ENCODE data around the gene SLC27A4.
A peak's percentile ranks its signal among the peaks of the same experiment; 100 is the strongest.

Gene SLC27A4

DNA sequence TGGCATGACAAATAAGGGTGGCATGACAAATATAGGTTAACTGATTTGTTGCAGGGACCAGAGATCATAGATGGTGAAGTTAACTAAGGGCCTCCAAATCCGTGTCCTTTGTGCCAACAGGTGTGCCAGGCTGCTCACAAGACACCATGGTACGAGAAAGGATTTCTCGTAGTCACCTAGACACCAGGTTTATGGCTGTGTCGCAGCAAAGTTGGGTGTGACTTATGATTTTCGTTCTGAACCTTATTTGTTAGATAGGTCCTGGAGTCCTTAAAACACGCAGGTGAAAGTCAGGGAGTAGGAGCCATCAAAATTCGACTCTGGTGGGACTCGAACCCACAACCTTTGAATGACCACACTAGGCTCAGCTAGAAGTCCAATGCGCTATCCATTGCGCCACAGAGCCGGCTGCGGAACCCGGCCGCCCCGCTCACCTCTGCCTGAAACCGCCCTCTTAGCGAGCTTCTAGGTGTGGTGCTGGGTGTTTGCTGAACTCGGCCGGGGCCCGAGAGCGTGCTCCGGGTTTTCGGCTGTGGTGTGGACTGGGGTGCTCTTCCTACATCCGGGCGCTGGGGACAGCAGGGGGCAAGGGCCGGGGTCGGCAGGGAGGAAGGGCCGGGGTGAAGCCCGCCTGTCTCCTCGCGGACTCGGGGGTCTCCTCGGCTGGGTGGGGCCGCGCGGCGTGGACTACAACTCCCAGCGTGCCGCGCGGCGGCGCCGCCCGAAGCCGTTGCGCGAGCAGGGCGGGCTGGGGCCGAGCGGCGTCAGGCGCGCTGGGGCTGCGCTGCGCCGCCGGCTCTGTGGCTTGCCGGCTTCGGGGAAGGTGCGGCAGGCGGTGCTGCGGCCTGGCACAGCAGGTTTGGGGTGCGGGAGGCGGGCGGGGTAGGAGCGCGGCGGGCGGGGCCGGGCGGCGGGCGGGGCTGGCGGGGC lies at the start of gene SLC27A4:
Gene SLC27A4, plus strand, starts transcription at position 767 of the 930 bp plus-strand sequence. CDS start 2,606 bp downstream, outside the sequence.
- peak; percentile 85 to 86 for DNase-seq

DNA sequence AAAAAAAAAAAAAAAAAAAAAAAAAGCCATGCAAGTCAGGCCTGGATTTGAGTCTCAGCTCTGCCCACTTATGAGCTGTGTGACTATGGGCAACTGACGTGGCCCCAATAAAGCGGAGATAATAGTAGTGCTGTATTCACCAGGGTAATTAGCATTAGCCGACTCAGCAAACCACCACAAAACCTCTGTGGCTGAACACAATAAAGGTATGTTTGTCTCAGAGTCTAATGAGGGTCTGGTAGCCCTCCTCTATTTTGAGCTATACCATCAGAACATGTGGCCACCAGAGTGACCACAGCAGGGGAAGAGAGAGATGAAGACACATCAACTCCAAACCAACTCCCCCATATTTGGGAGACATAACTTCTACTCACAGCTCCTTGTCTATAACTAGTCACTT lies 48.3 kb upstream of the SLC27A4 start:
- no peak for DNase-seq

- DNase-seq, result no peak
Measured at GRCh38 chr9:128293091-128293490, 47.2 kb upstream of the SLC27A4 start.

- DNase-seq, result no peak
Measured at GRCh38 chr9:128294142-128294541, 46.2 kb upstream of the SLC27A4 start.

GRCh38 chr9:128296340-128297220 lies 43.7 kb upstream of the SLC27A4 start:
- no peak for DNase-seq

DNA sequence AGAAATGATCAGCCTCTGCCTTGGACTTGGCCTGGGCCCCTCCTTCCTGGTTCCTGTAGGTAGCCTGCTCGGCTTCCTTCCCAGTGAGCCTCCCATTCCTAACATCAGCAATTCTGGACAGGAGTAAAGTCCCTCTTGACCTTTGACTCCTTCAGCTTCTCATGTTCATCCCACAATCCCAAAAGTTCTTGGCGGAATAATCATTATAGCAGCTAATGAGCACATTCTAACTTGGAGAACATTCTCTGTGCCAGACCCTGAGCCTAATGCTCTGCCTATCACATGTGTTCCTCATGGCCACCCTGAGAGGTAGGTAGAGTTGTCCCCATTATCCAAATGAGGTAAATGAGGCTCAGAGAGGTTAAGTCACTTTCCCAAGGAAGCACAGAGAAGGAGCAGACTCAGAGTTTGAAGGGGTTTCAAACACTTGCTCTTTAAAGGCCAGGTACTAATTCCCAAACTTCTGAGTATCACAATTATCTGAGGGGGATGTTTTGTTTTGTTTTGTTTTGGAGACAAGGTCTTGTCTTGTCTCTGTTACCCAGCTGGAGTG lies 43.0 kb upstream of the SLC27A4 start:
- no peak for DNase-seq

GRCh38 chr9:128298535-128299482 lies 41.5 kb upstream of the SLC27A4 start:
- DNase-seq, result no peak

DNA sequence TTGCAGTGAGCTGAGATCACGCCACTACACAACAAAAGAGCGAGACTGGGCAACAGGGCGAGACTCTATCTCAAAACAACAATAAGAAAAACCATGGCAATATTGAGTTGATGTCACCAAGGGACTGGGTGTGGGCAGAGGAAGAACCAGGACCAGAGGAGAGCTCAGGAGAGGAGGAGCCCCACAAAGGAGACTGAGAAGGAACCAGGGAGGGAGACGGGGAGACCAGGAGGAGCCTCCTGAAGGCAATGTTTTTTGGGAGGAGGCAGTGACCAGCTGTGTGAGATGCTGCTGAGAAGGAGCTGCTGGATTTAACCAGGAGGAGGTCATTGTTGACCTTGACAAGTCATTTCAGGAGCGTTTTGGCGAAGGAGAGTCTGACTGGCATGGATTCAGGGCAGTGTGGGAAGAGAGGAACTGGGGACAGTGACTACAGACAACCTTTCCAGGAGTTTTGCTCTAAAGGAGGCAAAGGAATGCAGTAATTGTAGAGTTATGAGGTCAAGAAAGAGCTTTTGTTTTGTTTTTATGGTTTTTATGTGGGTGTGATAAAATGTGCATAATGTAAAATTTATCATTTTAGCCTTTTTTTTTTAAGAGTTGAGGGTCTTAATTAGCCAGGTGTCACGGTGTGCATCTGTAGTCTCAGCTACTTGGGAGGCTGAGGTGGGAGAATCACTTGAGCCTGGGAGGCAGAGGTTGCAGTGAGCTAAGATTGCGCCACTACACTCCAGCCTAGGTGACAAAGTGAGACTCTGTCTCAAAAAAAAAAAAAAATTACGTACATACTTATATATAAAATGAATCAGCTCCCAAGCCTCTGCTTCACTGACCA lies 36.0 kb upstream of the SLC27A4 start:
- DNase-seq, result no peak

GRCh38 chr9:128304971-128305288 lies 35.4 kb upstream of the SLC27A4 start:
- no peak for DNase-seq

GRCh38 chr9:128309551-128309950 lies 30.8 kb upstream of the SLC27A4 start:
- DNase-seq, result no peak

- DNase-seq, result no peak
Measured at GRCh38 chr9:128310461-128310860, 29.9 kb upstream of the SLC27A4 start.

- no peak for DNase-seq
Measured at GRCh38 chr9:128314697-128315096, 25.6 kb upstream of the SLC27A4 start.

DNA sequence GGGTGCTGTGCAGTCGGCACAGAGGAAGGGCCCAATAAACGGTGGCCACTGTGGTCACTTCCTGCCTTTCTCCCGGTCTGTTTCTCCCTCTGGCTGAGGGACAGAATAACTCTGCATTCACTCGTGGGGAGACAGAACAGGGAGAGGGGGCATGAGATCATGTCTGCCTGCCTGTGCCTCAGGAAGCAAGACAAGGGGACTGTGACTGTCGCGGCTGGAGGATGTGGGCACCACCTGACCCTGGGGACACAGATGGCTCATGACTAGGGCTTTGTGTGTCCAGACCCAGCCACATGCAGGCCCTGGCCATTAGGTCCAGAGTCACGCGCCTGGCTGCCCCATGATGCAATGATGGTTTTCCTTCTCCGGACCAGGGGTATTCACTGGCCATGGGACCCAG lies 23.9 kb upstream of the SLC27A4 start:
- DNase-seq, result no peak

GRCh38 chr9:128317629-128318028 lies 22.7 kb upstream of the SLC27A4 start:
- no peak for DNase-seq

DNA sequence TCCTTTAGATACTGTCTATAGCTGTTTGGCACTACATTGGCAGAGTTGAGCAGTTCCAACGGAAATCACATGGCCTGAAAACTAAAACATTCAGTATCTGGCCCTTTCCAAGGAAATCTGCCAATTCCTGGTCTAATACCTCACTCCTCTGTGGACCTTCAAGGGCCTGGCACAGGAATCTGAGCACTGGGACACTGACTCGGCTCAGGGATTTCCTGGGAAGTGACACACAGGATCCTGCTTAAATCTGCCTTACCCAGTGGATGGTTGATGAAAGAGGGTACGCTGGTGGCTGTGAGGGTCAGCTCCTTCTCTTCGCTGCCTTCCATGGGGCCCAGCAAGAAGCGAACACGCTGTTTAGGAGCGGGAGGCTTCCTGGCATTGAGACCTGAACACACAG lies 19.0 kb upstream of the SLC27A4 start:
- DNase-seq, result no peak

DNA sequence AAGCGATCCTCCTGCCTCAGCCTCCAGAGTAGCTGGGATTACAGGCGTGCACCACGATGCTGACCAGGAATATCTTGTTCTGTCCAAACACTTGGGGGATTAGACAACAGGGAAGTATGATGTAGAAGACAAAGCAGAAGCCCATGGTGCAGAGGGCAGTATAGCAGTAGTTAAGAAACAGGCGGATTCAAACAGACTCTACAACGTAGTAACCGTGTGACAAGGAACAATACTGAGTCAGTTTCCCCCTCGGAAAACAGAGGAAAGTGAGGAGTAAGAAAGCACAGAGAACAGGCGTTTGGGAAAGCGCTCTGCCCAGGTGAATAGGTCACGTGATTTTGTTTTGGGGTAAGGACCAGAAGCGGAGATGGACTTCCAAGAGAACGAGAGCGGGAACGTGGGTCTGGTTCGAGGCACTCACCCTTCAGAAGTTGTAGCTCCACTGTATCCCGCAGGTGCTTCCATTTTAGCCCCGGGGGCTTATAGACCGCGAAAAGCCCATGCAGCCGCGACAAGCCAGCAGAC lies 18.4 kb upstream of the SLC27A4 start:
- DNase-seq, result no peak

DNA sequence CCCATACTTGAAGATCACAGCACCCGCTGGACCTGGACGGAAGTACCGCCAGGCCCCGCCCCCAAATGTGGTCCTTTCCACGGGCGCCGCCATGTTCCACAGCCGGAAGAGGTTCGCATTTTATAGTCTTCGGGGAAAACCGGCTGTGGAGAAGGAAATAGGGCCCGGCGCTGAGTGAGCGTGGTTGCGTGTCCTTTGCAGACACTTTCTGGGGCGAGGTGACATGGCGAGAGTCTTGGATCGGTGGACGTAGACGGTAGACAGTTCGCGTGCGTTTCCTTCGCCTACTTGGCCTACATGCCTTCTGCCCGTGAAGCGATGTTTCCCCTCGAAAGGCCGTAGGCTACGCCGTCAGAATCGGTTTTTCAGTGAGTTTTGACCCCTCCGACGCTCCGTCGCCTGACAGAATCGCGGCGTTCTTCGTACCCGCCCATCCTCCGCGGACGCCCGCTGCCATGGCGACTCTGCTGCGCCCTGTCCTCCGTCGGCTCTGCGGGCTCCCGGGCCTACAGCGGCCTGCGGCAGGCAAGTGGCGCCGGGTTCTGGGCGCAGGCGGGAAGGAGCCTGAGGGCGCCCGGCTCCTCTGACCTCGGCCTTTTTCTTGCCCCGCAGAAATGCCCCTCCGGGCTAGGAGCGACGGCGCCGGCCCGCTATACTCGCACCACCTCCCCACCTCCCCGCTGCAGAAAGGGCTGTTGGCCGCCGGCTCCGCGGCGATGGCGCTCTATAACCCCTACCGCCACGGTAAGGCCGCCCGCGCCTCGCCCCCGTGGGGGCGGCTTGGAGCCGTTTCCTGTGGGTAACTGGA lies 17.7 kb upstream of the SLC27A4 start, which contains the start of the genes COQ4 and TRUB2:
Gene COQ4, plus strand, starts transcription at position 436 of the 808 bp plus-strand sequence. Its CDS starts 20 bp downstream, at position 456.
Gene TRUB2, minus strand, starts transcription at position 44 of the 808 bp plus-strand sequence. Its CDS starts 39 bp downstream, at position 5.
- DNase-seq, result peak; percentile 91 to 94

- DNase-seq, result no peak
Measured at GRCh38 chr9:128323212-128323730, 17.1 kb upstream of the SLC27A4 start.

GRCh38 chr9:128323791-128324190 lies 16.5 kb upstream of the SLC27A4 start:
- no peak for DNase-seq

- DNase-seq, result no peak
Measured at GRCh38 chr9:128324401-128324800, 15.9 kb upstream of the SLC27A4 start.
